ENCODE data around the gene BLTP3B.
"Not testable (repeated sequence)": the region's sequence is repeated elsewhere in the genome, so short reads cannot be mapped to it uniquely, and the experiment has no call there.

Gene BLTP3B

GRCh38 chr12:100186071-100186470, 43.4 kb upstream of the BLTP3B start:
- TF ChIP-seq CTCF (IDR thresholded peaks at IDR 0.05): no peak

GRCh38 chr12:100185361-100185894, 42.8 kb upstream of the BLTP3B start:
- TF ChIP-seq CTCF (IDR thresholded peaks at IDR 0.05): no peak
- H3K27ac ChIP-seq: no peak overlapping the region
- H3K4me1 ChIP-seq: no peaks in the 10 kb centered on the region
- no peak overlapping the region for H2AFZ ChIP-seq
- H3K4me3 ChIP-seq (ENCODE audit: low read depth, low read length): no peak overlapping the region
- H3K36me3 ChIP-seq (ENCODE audit: control insufficient read depth, insufficient read depth, low read length): no peaks in the 10 kb centered on the region
- H3K27me3 ChIP-seq (ENCODE audit: control insufficient read depth, insufficient read depth, low read length): no peaks in the 10 kb centered on the region
- H3K79me2 ChIP-seq: peaks cover 4% of the 10 kb centered on the region
- no peaks in the 10 kb centered on the region for H3K9me3 ChIP-seq (ENCODE audit: control insufficient read depth, low read length)
- H3K9ac ChIP-seq: no peak overlapping the region
- H3K4me2 ChIP-seq (ENCODE audit: low read length): no peak overlapping the region

More at GRCh38 chr12:100186071-100186470, 43.4 kb upstream of the BLTP3B start:
- H3K79me2 ChIP-seq: peaks cover 4% of the 10 kb centered on the region
- no peaks in the 10 kb centered on the region for H3K27me3 ChIP-seq (ENCODE audit: control insufficient read depth, insufficient read depth, low read length)
- no peak overlapping the region for H3K4me3 ChIP-seq (ENCODE audit: low read depth, low read length)
- H3K27ac ChIP-seq: no peak overlapping the region
- H3K36me3 ChIP-seq (ENCODE audit: control insufficient read depth, insufficient read depth, low read length): no peaks in the 10 kb centered on the region
- H3K4me2 ChIP-seq (ENCODE audit: low read length): no peak overlapping the region
- no peak overlapping the region for H3K9ac ChIP-seq
- no peak overlapping the region for H2AFZ ChIP-seq
- H3K4me1 ChIP-seq: no peaks in the 10 kb centered on the region
- H3K9me3 ChIP-seq (ENCODE audit: control insufficient read depth, low read length): no peaks in the 10 kb centered on the region

GRCh38 chr12:100184549-100185145, 42.0 kb upstream of the BLTP3B start:
- Histone ChIP-seq H3K27ac (no peak overlapping the region), H3K36me3 (ENCODE audit: control insufficient read depth, insufficient read depth, low read length) (no peaks in the 10 kb centered on the region), H3K4me1 (no peaks in the 10 kb centered on the region), H3K9me3 (ENCODE audit: control insufficient read depth, low read length) (no peaks in the 10 kb centered on the region), H2AFZ (no peak overlapping the region), H3K79me2 (peaks cover under 1% of the 10 kb centered on the region), H3K4me2 (ENCODE audit: low read length) (no peak overlapping the region), H3K4me3 (ENCODE audit: low read depth, low read length) (no peak overlapping the region), H3K27me3 (ENCODE audit: control insufficient read depth, insufficient read depth, low read length) (no peaks in the 10 kb centered on the region), H3K9ac (no peak overlapping the region)
- TF ChIP-seq CTCF (IDR thresholded peaks at IDR 0.05): no peak

- no peak overlapping the region for H3K9ac ChIP-seq
- TF ChIP-seq CTCF (IDR thresholded peaks at IDR 0.05): no peak
- H3K9me3 ChIP-seq (ENCODE audit: control insufficient read depth, low read length): no peaks in the 10 kb centered on the region
- H3K4me1 ChIP-seq: no peaks in the 10 kb centered on the region
- no peak overlapping the region for H3K27ac ChIP-seq
- no peaks in the 10 kb centered on the region for H3K79me2 ChIP-seq
- H3K36me3 ChIP-seq (ENCODE audit: control insufficient read depth, insufficient read depth, low read length): no peaks in the 10 kb centered on the region
- H3K4me3 ChIP-seq (ENCODE audit: low read depth, low read length): no peak overlapping the region
- no peak overlapping the region for H3K4me2 ChIP-seq (ENCODE audit: low read length)
- H3K27me3 ChIP-seq (ENCODE audit: control insufficient read depth, insufficient read depth, low read length): no peaks in the 10 kb centered on the region
- no peak overlapping the region for H2AFZ ChIP-seq
Measured at GRCh38 chr12:100179252-100179651, 36.6 kb upstream of the BLTP3B start.

- H2AFZ ChIP-seq; H3K9me3 ChIP-seq (ENCODE audit: control insufficient read depth, low read length); H3K27ac ChIP-seq: not testable (repeated sequence)
Measured at GRCh38 chr12:100176493-100176892, 33.8 kb upstream of the BLTP3B start.

More at GRCh38 chr12:100176493-100176892, 33.8 kb upstream of the BLTP3B start:
- H3K4me2 ChIP-seq (ENCODE audit: low read length); H3K4me3 ChIP-seq (ENCODE audit: low read depth, low read length); H3K27me3 ChIP-seq (ENCODE audit: control insufficient read depth, insufficient read depth, low read length); H3K36me3 ChIP-seq (ENCODE audit: control insufficient read depth, insufficient read depth, low read length); H3K79me2 ChIP-seq; H3K4me1 ChIP-seq; H3K9ac ChIP-seq: not testable (repeated sequence)
